ENCODE data around the gene CEBPB.

- no peak for TF ChIP-seq CTCF (IDR thresholded peaks at IDR 0.05)
- TF ChIP-seq EP300 (IDR thresholded peaks at IDR 0.05): no peak
- no peak for TF ChIP-seq POLR2A (IDR thresholded peaks at IDR 0.05; ENCODE audit: low read depth)
Measured at GRCh38 chr20:50144362-50144761, 46.3 kb upstream of the CEBPB start.

Data from esophagus muscularis mucosa (tissue), 4 donors.